ENCODE measurements around the gene COL23A1.
A peak's percentile ranks its signal among the peaks of the same experiment; 100 is the strongest.

Gene COL23A1

DNA sequence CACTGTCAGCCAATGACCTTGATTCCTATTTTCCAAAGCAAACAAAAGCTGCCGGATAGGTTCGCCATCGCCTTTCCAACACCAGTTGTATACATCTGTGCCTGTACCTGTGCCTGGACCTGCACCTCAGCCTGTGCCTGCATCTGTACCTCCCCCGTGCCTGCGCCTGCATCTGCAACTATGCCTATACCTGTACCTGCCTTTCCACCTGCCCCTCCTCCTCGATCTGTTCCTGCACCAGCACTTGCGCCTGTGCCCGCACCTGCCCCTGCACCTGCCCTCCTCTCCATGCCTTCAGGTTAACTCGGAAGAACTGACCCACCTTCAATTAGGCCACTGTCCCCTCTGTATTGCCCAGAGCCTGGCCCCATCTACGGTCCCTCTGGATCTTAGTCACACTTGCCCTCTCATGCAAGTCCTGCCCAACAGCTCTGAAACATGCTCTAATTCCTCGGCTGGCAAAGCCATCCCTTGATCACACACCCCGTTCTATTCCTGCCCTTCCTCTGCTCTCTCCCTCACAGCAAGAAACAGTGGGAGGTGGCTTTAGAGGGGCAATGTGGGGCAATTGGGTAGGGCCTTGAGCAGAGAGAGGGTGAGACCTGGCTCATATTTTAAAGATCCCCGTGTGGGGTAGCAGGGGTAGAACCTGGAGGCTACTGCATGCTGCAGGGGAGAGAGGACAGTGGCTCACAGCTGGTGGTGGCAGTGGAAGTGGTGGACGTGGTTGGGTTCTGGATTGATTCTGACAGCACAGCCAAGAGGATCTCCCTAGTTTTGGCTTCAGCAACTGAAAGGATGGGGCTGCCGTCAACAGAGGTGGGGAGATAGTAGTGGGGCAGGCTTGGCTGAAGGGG, 298.0 kb downstream of the COL23A1 start:
- no peak for DNase-seq

DNA sequence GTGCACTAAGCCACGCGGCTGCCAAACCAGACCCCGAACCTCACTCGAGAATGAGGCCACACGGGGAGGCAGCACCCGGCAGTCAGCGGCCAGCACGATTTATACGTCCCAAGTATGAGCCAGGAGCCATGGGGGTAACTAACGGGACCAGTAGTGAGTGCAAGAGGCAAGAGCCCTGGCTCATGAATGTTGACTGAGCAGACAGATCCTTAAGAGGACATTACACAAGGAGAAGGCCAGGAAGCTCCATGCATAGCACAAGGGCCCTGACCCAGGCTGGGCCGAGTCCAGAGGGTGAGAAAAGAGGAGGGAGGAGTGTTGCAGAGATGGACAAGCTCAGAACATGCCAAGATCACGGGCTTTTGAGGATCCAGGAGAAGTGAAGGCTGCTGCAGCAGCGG, 299.0 kb downstream of the COL23A1 start:
- no peak for DNase-seq

DNA sequence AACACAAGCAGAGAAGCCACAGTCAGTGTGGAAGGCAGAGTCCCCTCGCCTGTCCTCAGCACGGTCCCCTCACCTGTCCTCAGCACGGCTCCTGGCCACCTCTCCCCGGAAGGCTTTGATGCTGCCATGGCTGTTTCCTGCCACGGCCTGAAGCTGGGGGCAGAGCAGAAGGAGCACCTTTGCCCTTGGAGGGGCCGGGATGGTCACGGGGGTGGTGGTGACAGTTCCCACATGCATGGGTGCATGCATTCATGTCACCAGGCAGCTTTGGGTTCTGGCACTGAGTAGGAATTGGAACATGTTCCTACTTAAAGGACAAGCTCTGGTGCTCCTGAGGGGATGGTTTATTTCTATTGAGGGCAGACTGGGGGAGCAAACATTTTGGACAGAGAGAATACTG, 299.8 kb downstream of the COL23A1 start:
- no peak for DNase-seq

DNA sequence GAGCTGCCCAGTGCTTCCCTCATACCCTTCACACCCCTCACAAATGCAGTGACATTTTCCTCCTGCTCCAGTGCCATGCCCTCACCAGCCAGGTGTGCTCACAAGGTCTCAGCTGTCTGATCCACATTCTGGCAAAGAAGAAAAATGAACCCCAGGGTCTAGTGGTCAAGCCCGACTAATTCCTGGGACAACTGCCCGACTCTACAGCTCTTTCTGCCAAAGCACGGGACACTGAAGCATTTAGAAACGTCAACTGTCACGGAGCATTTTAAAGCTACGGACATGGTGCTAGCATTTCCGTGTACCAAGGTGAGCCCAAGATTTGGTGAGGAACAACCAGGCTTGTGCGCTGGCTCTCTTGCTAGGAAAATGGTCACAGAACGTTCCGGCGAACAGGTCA, 300.8 kb downstream of the COL23A1 start:
- no peak for DNase-seq

- DNase-seq, result no peak
Measured at GRCh38 chr5:178288401-178289368, 301.5 kb downstream of the COL23A1 start.

- no peak for DNase-seq
Measured at GRCh38 chr5:178287791-178288105, 302.4 kb downstream of the COL23A1 start.

GRCh38 chr5:178287091-178287790, 303.0 kb downstream of the COL23A1 start:
- DNase-seq, result no peak

GRCh38 chr5:178286226-178287090, 303.7 kb downstream of the COL23A1 start:
- no peak for DNase-seq

GRCh38 chr5:178285399-178286225, 304.6 kb downstream of the COL23A1 start:
- no peak for DNase-seq

GRCh38 chr5:178284996-178285395, 305.2 kb downstream of the COL23A1 start:
- no peak for DNase-seq

- no peak for DNase-seq
Measured at GRCh38 chr5:178284093-178284675, 306.0 kb downstream of the COL23A1 start.

GRCh38 chr5:178283520-178283919, 306.7 kb downstream of the COL23A1 start:
- DNase-seq, result no peak

- no peak for DNase-seq
Measured at GRCh38 chr5:178282391-178282790, 307.8 kb downstream of the COL23A1 start.

DNA sequence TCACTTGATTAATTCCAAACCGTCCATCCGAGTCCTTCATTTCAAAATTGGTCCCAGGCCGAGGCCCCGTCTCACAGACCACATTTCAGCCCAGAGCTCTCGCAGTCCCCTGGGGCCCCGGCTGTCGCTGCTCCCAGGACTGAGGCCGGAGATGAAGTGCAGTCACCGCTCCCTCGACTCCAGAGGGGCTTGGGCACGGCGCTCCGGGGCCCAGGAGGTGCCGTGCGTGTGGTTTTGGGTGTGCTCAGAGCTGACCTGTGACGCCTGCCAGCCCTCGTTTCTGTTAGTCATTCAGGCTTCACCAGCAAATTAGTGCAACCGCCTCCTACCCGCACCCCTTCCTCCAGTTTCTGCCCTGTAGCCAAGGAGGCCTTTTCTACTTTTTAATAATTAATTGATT, 308.9 kb downstream of the COL23A1 start:
- DNase-seq, result no peak

DNA sequence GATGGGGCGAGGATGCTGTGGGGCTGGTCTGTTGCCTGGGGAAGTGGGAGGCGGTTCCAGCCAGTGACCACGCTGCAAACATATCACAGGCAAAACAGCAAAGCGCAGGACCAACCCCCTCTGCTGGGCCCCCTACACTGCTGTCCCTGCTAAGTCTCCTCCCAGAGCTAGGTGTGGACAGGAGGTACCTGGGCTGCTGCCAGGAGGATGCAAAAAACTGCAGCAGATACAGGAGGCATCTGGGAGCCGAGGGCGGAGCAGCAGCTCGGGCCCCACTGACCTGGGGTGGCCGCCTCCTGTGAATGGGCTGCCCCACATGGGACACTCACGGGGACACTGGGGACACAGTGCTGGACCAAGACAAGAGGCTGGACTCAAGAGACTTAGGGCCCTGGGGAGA, 309.6 kb downstream of the COL23A1 start:
- no peak for DNase-seq

DNA sequence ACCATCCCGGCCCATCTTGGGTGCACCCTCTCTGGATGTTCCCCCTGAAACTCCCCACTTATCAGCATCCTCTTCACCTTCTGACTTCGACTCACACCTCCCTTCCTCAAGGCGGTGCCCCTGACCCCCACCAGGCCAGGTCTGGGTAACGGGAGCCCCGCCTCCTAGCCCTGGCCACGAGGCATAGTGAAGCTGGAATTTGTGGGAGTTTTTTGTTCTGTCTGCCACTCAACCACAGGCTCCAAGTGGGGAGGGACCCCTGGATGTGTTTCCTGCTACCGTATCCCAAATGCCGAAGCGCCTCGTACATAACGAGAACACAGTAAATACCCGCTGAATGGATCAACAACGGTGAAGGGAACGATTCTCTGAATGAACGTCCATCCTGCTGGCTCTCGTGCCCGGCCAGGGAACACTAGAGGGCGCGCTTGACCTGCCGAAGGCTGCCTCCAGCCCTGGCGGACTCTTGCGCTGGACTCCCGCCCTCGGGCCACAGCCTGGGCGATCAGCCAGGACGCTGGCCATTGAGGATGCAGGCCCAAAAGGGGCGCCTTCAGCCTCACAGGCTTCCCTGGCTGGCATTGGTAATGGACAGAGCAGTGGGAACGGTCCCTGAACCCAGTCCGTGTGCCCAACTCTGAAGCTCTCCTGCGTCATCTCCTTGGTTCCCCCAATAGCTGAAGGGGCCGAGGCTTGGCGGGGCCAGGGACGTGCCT, 310.3 kb downstream of the COL23A1 start:
- peak; percentile 49 to 52 for DNase-seq

GRCh38 chr5:178279026-178279722, 311.0 kb downstream of the COL23A1 start:
- DNase-seq, result no peak

GRCh38 chr5:178278358-178279023, 311.7 kb downstream of the COL23A1 start:
- no peak for DNase-seq

DNA sequence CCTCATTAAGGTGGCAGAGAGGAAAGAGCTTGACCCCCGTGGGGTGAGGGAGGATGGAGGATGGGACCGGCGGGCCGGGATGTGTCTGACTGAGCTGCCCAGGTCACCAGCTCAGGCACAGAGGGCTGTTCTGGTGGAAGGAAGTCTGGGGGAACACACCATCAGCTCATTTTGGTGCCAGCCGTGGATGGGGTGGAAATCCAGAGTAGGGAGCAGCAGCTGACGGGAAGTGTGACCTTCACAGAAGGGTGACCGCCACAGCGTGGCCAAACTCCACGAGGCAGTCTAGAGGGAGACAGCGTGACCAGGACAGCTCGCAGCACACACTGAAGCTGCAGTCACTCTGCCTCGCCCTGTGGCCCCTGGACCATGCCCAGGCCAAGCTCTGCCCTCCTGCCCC, 312.3 kb downstream of the COL23A1 start:
- no peak for DNase-seq
